Activated CD4-positive, alpha-beta memory T cell treated with anti-CD3 and anti-CD28 coated beads for 36 hours (primary cell): ENCODE results near the gene ZXDA. TPM values are rescaled to one million over a fixed set of nuclear protein-coding genes. Genes with fewer than 3 reads are reported as not detected.
"Not testable (repeated sequence)": the region's sequence is repeated elsewhere in the genome, so short reads cannot be mapped to it uniquely, and the experiment has no call there.

Experiments
- CTCF ChIA-PET: fragments of 350-600 bp; sonication (Branson Sonifier 250); formaldehyde crosslinking; loops from one replicate; lab custom pipeline; 2021; ENCODE audit warnings: antibody characterized with exemption, inconsistent platforms; lab: Charles Lee
- POLR2A ChIA-PET: fragments of 350-600 bp; sonication (Branson Sonifier 250); formaldehyde crosslinking; loops from one replicate; lab custom pipeline; 2021; ENCODE audit warnings: antibody characterized with exemption; lab: Charles Lee
- DNase-seq: peaks from one replicate; pipeline ENCODE4 v3.0.0-alpha.2; 2020
- H3K27ac Mint-ChIP-seq: one replicate; pipeline ENCODE4 v1.8.0; 2021; ENCODE audit warnings: mixed read lengths
- H3K27me3 Mint-ChIP-seq: one replicate; pipeline ENCODE4 v1.8.0; 2021; ENCODE audit warnings: mixed read lengths
- H3K36me3 Mint-ChIP-seq: one replicate; pipeline ENCODE4 v1.8.0; 2021; ENCODE audit warnings: mixed read lengths
- H3K4me1 Mint-ChIP-seq: one replicate; pipeline ENCODE4 v1.8.0; 2021; ENCODE audit warnings: low read depth, mixed read lengths
- H3K4me3 Mint-ChIP-seq: one replicate; pipeline ENCODE4 v1.8.0; 2021; ENCODE audit warnings: mild to moderate bottlenecking, mixed read lengths
- H3K9me3 Mint-ChIP-seq: one replicate; pipeline ENCODE4 v1.8.0; 2021; ENCODE audit warnings: mixed read lengths
- intact Hi-C: fragments of 100-400 bp; cut with micrococcal nuclease; formaldehyde crosslinking; loops from one replicate; pipeline ENCODE4 v1.15.1; 2023
- total RNA-seq, 2 experiments: library from RNA; stranded (reverse); gene quantifications; one replicate each; pipeline ENCODE4 v1.2.3, GENCODE V29; 2021

ZXDA gene
- total RNA-seq, 2 experiments from 2014 or later = 2.7 to 3.4 TPM

DNA sequence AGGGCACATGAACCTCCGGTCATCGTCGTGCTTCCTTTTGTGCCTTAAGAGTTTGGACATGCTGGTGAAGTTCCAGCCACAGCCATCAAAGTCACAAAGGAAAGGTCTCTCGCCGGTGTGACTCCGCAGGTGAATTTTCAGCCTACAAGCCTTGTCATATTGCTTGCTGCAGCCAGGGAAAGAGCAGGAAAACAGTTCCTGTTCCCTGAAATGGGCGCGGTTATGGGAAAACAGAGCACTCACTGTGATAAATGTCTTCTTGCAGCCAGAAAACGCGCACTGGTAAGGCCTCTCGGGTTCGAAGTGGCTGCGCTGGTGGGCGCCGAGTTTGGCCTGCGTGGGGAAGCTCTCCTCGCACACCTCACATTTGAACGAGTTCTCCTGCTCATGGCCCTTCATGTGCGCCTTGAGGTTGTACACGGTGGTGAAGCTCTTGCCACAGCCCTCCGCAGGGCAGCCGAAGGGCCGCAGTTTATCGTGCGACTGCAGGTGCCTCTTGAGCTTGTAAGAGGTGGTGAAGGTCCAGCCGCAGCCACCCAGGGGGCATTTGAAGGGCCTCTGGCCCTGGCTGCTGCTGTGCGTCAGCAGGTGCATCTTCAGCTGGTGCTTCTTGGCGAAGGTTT is 1.2 kb downstream of the ZXDA start:
- H3K27me3 Mint-ChIP-seq, CTCF ChIA-PET, H3K36me3 Mint-ChIP-seq, H3K4me3 Mint-ChIP-seq, H3K9me3 Mint-ChIP-seq, POLR2A ChIA-PET, H3K27ac Mint-ChIP-seq, DNase-seq: not testable (repeated sequence)
- intact Hi-C loops = loop anchor here (5.0 to 10.0 kb wide), 3 partner anchors 622 to 1102 kb away; partner anchors contain the start of genes FAAH2 and SPIN2B
- peaks cover 36% of the 10 kb centered on the region for H3K4me1 Mint-ChIP-seq

DNA sequence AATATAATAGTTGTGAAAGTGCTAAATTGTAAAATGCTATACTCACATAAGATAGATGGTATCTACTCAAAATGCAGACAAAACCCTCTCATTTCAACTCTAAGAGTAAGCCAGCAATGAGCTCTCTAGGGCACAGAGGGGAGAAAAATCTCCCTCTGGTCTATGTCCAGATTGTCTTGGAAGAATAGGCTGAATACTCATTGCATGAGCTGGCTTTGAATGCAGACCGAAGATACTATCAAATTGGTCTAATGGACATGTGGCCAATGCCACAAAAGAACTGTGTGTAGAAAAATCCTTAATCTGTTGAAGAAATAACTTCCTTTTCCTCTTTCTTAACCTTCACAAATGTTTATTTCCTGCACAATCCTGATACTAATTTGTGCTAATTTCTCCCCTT is 3.5 kb downstream of the ZXDA start:
- H3K4me3 Mint-ChIP-seq = peak overlapping the region; percentile 46
- peaks cover 43% of the 10 kb centered on the region for H3K4me1 Mint-ChIP-seq
- peaks cover 11% of the 10 kb centered on the region for H3K36me3 Mint-ChIP-seq
- peak overlapping the region; percentile 33 for H3K27ac Mint-ChIP-seq
- no peak for DNase-seq
- ChIA-PET CTCF (interaction anchor here (1.1 kb wide), 1 partner anchor 25 kb away, joined by 3 read pairs; no protein-coding TSS in a partner anchor), POLR2A (no interaction called here)
- intact Hi-C loops = loop anchor here (5.0 to 10.0 kb wide), 3 partner anchors 619 to 1099 kb away; partner anchors contain the start of genes FAAH2 and SPIN2B
- H3K9me3 Mint-ChIP-seq = no peaks in the 10 kb centered on the region
- no peaks in the 10 kb centered on the region for H3K27me3 Mint-ChIP-seq

DNA sequence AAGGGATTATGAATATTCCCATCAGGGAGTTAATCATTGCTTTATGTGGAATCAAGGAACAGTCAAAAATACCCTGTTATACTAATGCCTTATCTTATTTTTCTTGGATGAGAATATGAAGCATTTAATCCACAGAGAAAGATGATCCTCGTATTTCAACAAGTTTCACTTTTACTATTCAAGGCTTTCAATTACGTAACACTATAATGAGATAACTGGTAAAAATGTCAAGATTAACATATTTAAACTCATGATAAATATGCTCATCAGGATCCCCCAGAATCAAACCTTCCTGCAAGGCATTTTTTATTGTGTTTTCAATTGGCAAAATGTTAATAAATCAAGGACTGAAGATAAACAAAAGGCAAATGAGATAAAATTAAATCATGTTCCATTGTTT is 5.1 kb downstream of the ZXDA start:
- H3K36me3 Mint-ChIP-seq = peaks cover 11% of the 10 kb centered on the region
- H3K4me1 Mint-ChIP-seq = peaks cover 32% of the 10 kb centered on the region
- H3K9me3 Mint-ChIP-seq = no peaks in the 10 kb centered on the region
- DNase-seq = no peak
- H3K27me3 Mint-ChIP-seq = no peaks in the 10 kb centered on the region
- peak overlapping the region; percentile 28 for H3K27ac Mint-ChIP-seq
- intact Hi-C loops = loop anchor here (5.0 to 10.0 kb wide), 3 partner anchors 618 to 1098 kb away; partner anchors contain the start of genes FAAH2 and SPIN2B
- peak overlapping the region; percentile 32 for H3K4me3 Mint-ChIP-seq
- CTCF ChIA-PET = no interaction called here
- POLR2A ChIA-PET = no interaction called here

DNA sequence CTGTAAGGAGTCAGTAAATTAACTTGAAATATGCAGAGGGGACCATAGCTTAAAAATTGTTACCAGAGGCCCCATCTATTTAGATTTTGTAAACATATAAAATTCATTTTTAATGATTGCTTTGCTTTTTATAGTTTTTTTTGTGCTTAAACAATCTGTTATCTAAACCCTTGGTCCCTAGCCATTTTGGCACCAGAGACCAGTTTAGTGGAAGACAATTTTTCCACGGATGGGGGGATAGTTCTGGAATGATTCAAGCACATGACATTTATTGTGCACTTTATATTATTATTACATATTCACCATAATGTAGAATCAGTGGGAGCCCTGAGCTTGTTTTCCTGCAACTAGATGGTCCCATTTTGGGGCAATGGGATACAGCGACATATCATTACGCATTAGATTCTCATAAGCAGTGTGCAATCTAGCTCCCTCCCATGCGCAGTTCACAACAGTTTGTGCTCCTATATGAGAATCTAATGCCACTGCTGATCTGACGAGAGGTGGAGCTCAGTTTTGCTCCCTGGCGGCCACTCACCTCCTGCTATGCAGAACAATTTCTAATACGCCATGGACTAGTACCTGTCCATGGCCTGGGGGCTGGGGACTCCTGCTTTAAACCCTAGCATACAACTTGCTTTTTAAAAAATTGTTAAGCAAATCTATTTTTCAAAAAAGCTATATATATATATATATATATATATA is 5.9 kb downstream of the ZXDA start:
- DNase-seq = no peak
- H3K36me3 Mint-ChIP-seq = peaks cover 11% of the 10 kb centered on the region
- no peak overlapping the region for H3K4me3 Mint-ChIP-seq
- H3K27ac Mint-ChIP-seq = no peak overlapping the region
- intact Hi-C loops = loop anchor here (10.0 kb wide), 1 partner anchor 780 kb away; the partner anchor contains the start of gene SPIN2B
- CTCF ChIA-PET = interaction anchor here (0.9 kb wide), 1 partner anchor 25 kb away, joined by 3 read pairs; no protein-coding TSS in a partner anchor
- H3K4me1 Mint-ChIP-seq = peaks cover 32% of the 10 kb centered on the region
- POLR2A ChIA-PET = no interaction called here
- H3K9me3 Mint-ChIP-seq = no peaks in the 10 kb centered on the region
- no peaks in the 10 kb centered on the region for H3K27me3 Mint-ChIP-seq

DNA sequence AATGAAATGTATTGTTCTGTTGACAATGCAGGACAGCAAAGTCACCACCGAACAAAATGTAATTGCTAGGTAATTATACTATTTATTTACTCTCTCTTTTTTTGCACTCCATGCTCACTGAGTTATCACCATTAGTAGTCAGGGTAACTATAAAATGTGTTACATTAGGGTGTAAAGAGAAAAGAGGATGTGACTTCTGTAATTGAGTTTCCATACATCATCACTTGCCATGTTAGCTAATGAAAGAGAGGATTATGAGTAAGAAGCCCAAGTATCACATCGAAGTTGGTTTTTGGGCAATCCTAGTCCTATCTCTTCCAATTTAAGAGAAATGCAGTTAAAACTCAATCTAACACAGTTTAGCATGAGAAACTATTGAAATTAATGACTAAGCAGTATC is 7.6 kb downstream of the ZXDA start:
- DNase-seq = no peak
- Mint-ChIP-seq H3K4me3 (no peak overlapping the region), H3K4me1 (peaks cover 28% of the 10 kb centered on the region), H3K36me3 (peaks cover 11% of the 10 kb centered on the region), H3K9me3 (peaks cover 2% of the 10 kb centered on the region), H3K27me3 (no peaks in the 10 kb centered on the region), H3K27ac (no peak overlapping the region)
- CTCF ChIA-PET = interaction anchor here (1.4 kb wide), 1 partner anchor 16 kb away, joined by 3 read pairs; no protein-coding TSS in a partner anchor
- intact Hi-C loops = loop anchor here (10.0 kb wide), 1 partner anchor 778 kb away; the partner anchor contains the start of gene SPIN2B
- POLR2A ChIA-PET = no interaction called here

DNA sequence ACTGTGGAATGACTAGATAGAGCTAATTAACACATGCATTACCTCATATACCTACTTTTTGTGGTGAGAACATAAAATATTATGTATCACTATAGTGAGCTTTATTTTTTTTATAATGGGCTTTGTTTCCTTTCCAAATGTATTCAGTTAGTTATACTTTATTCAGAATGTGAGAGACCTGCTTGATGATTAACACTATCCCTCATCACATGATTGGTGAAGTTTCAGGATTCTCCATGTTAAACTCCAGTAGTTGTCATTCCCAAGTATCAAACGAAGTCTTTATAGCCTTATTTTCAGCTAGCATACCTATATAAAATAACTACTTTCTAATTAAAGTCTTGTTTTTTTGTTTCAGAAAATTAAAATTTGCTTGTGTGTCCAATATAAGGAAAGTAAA is 8.8 kb downstream of the ZXDA start:
- CTCF ChIA-PET = interaction anchor here (1.4 kb wide), 1 partner anchor 17 kb away, joined by 3 read pairs; no protein-coding TSS in a partner anchor
- H3K4me1 Mint-ChIP-seq = peaks cover 18% of the 10 kb centered on the region
- H3K36me3 Mint-ChIP-seq = peaks cover 9% of the 10 kb centered on the region
- no peak overlapping the region for H3K4me3 Mint-ChIP-seq
- H3K27me3 Mint-ChIP-seq = no peaks in the 10 kb centered on the region
- no peak for DNase-seq
- POLR2A ChIA-PET = no interaction called here
- peaks cover 10% of the 10 kb centered on the region for H3K9me3 Mint-ChIP-seq
- intact Hi-C loops = loop anchor here (10.0 kb wide), 1 partner anchor 777 kb away; the partner anchor contains the start of gene SPIN2B
- H3K27ac Mint-ChIP-seq = no peak overlapping the region

DNA sequence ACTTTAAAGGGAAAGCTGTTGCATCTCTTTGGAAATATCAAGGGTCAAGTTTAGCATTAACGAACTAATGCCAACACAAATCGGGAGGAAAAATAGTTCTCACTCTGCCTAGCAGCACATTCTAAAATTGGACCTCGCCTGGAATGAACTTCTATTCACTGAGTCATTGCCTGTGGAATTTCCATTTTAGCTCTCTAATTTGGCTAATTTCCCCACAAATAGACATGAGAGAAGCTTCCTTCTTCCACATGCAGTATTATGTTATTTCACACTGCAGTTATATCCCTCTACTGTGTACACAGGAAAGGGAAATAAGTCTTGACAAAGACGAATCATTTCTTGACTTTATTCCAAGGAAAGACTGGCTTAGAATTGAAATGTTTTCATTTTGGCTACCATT is 9.3 kb downstream of the ZXDA start:
- POLR2A ChIA-PET = no interaction called here
- Mint-ChIP-seq H3K27ac (no peak overlapping the region), H3K36me3 (peaks cover 9% of the 10 kb centered on the region), H3K4me1 (peaks cover 14% of the 10 kb centered on the region), H3K9me3 (peaks cover 14% of the 10 kb centered on the region), H3K4me3 (no peak overlapping the region), H3K27me3 (no peaks in the 10 kb centered on the region)
- DNase-seq = no peak
- intact Hi-C loops = loop anchor here (10.0 kb wide), 1 partner anchor 776 kb away; the partner anchor contains the start of gene SPIN2B
- CTCF ChIA-PET = no interaction called here

DNA sequence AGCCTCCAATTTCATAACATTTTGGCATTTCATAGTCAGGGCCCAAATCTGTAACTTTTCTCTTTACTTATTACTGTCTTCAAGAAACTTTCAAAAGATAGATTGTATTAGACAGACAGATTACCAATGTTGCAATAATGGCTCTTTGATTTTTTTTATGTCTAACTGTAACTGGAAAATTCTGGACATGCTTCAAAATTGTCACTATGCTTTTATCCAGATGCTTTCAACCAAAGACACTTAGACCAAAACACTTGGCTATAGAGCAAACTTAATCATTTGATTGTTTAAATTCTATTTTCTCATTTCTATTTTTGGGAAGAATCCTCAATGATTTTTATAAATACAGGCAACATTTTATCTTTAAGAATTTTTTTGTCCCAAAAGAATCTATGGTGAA is 10.4 kb downstream of the ZXDA start:
- Mint-ChIP-seq H3K4me1 (peaks cover 8% of the 10 kb centered on the region), H3K27ac (no peak overlapping the region), H3K27me3 (no peaks in the 10 kb centered on the region), H3K4me3 (no peak overlapping the region), H3K36me3 (peaks cover 8% of the 10 kb centered on the region), H3K9me3 (peaks cover 18% of the 10 kb centered on the region)
- intact Hi-C loops = loop anchor here (10.0 kb wide), 1 partner anchor 775 kb away; the partner anchor contains the start of gene SPIN2B
- CTCF ChIA-PET = no interaction called here
- POLR2A ChIA-PET = no interaction called here
- DNase-seq = no peak

DNA sequence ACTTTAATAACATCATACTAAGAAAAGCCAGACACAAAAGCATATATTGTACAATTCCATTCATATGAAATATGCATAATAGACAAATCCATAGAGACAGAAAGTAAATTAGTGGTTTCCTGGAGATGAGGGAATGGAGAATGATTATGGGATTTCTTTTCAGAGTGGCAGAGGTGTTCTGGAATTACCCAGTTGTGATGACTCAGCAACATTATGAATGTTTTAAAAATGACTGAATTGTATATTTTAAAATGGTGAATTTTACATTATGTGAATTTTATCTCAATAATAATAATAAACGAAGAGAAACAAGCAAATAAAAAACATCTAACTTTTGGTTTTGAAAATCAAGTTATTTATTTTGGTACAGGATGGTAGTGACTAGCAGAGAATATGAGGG is 11.2 kb downstream of the ZXDA start:
- no peak for DNase-seq
- peaks cover 11% of the 10 kb centered on the region for H3K4me1 Mint-ChIP-seq
- H3K27ac Mint-ChIP-seq = no peak overlapping the region
- CTCF ChIA-PET = no interaction called here
- H3K36me3 Mint-ChIP-seq = peaks cover 8% of the 10 kb centered on the region
- POLR2A ChIA-PET = no interaction called here
- intact Hi-C loops = no loop called here
- peaks cover 18% of the 10 kb centered on the region for H3K9me3 Mint-ChIP-seq
- H3K4me3 Mint-ChIP-seq = no peak overlapping the region
- H3K27me3 Mint-ChIP-seq = no peaks in the 10 kb centered on the region

DNA sequence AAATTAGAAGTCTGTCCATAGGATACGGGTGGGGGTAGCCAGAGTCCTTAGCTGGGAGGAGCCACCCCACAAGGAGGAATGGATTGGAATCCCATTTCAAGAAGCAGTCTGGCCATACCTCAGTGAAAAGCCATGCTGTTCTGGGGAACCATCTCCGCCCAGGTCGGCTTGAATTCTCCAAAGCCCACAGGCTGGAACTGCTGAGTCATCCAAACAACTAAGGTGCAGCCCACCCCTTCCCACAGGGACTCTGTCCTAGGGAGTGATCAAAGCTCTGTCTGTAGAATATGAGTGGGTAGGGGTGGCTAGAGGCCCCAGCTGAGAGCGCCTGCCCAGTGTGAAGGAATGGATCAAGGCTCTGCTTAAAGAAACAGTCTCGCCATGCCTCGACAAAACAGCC is 38.8 kb downstream of the ZXDA start:
- ChIA-PET CTCF (no interaction called here), POLR2A (no interaction called here)
- peaks cover 15% of the 10 kb centered on the region for H3K36me3 Mint-ChIP-seq
- no peaks in the 10 kb centered on the region for H3K4me1 Mint-ChIP-seq
- no peak overlapping the region for H3K27ac Mint-ChIP-seq
- DNase-seq = no peak
- intact Hi-C loops = no loop called here
- H3K27me3 Mint-ChIP-seq = no peaks in the 10 kb centered on the region
- peaks cover 45% of the 10 kb centered on the region for H3K9me3 Mint-ChIP-seq
- H3K4me3 Mint-ChIP-seq = no peak overlapping the region
